ENCODE results near the gene MAP2K1. TPM values are rescaled to one million over a fixed set of nuclear protein-coding genes. Genes with fewer than 3 reads are reported as not detected.
A peak's percentile ranks its signal among the peaks of the same experiment; 100 is the strongest.

The MAP2K1 gene
- polyA plus RNA-seq, 1 experiment, result 18.4 TPM

GRCh38 chr15:66413579-66413978 is 26.9 kb downstream of the MAP2K1 start:
- H3K9me3 ChIP-seq (ENCODE audit: control insufficient read depth, insufficient read depth, low read length), result no peaks in the 10 kb centered on the region; the same call in 1 of the 2 replicates
- H3K27ac ChIP-seq (ENCODE audit: low read depth, low read length), result no peak overlapping the region
- no peak for DNase-seq (ENCODE audit: low read depth, low spot score)
- H3K4me3 ChIP-seq (ENCODE audit: low read depth, low read length), result no peak overlapping the region
- ChIA-PET POLR2A (no interaction called here), CTCF (interaction anchor here (0.6 kb wide), 1 partner anchor 85 kb away, joined by 3 read pairs; no protein-coding TSS in a partner anchor)
- no peak for TF ChIP-seq CTCF (IDR thresholded peaks at IDR 0.05; ENCODE audit: low read depth, low read length)
- no peaks in the 10 kb centered on the region for H3K27me3 ChIP-seq (ENCODE audit: control insufficient read depth, insufficient read depth, low read length)

GRCh38 chr15:66415360-66415759 is 28.6 kb downstream of the MAP2K1 start:
- DNase-seq (ENCODE audit: low read depth, low spot score), result no peak
- no peaks in the 10 kb centered on the region for H3K27me3 ChIP-seq (ENCODE audit: control insufficient read depth, insufficient read depth, low read length)
- no peaks in the 10 kb centered on the region; the same call in 1 of the 2 replicates for H3K9me3 ChIP-seq (ENCODE audit: control insufficient read depth, insufficient read depth, low read length)
- no peak for TF ChIP-seq CTCF (IDR thresholded peaks at IDR 0.05; ENCODE audit: low read depth, low read length)
- CTCF ChIA-PET, result interaction anchor here (0.5 to 2.2 kb wide), 3 partner anchors 29 to 628 kb away, joined by 3 to 9 read pairs (median 4); partner anchors contain the start of gene MAP2K1
- no peak overlapping the region for H3K27ac ChIP-seq (ENCODE audit: low read depth, low read length)
- H3K4me3 ChIP-seq (ENCODE audit: low read depth, low read length), result no peak overlapping the region
- POLR2A ChIA-PET, result no interaction called here

GRCh38 chr15:66417736-66418135 is 31.0 kb downstream of the MAP2K1 start:
- H3K27me3 ChIP-seq (ENCODE audit: control insufficient read depth, insufficient read depth, low read length), result no peaks in the 10 kb centered on the region
- ChIA-PET CTCF (no interaction called here), POLR2A (interaction anchor here (0.7 kb wide), 1 partner anchor 31 kb away, joined by 3 read pairs; the partner anchor contains the start of gene MAP2K1)
- H3K9me3 ChIP-seq (ENCODE audit: control insufficient read depth, insufficient read depth, low read length), result no peaks in the 10 kb centered on the region; the same call in 1 of the 2 replicates
- peak overlapping the region; percentile 31 for H3K4me3 ChIP-seq (ENCODE audit: low read depth, low read length)
- DNase-seq (ENCODE audit: low read depth, low spot score), result no peak
- no peak for TF ChIP-seq CTCF (IDR thresholded peaks at IDR 0.05; ENCODE audit: low read depth, low read length)
- H3K27ac ChIP-seq (ENCODE audit: low read depth, low read length), result no peak overlapping the region

- Histone ChIP-seq H3K27me3 (ENCODE audit: control insufficient read depth, insufficient read depth, low read length) (no peaks in the 10 kb centered on the region), H3K27ac (ENCODE audit: low read depth, low read length) (no peak overlapping the region), H3K9me3 (ENCODE audit: control insufficient read depth, insufficient read depth, low read length) (no peaks in the 10 kb centered on the region; the same call in 1 of the 2 replicates), H3K4me3 (ENCODE audit: low read depth, low read length) (no peak overlapping the region)
- CTCF ChIA-PET, result no interaction called here
- no peak for DNase-seq (ENCODE audit: low read depth, low spot score)
- no peak for TF ChIP-seq CTCF (IDR thresholded peaks at IDR 0.05; ENCODE audit: low read depth, low read length)
- POLR2A ChIA-PET, result no interaction called here
These were observed 32.8 kb downstream of the MAP2K1 start for GRCh38 chr15:66419471-66419870.

- no peak for TF ChIP-seq CTCF (IDR thresholded peaks at IDR 0.05; ENCODE audit: low read depth, low read length)
These were observed 35.6 kb downstream of the MAP2K1 start for GRCh38 chr15:66422347-66422746.

More at GRCh38 chr15:66422347-66422746, 35.6 kb downstream of the MAP2K1 start:
- Histone ChIP-seq H3K9me3 (ENCODE audit: control insufficient read depth, insufficient read depth, low read length) (no peaks in the 10 kb centered on the region), H3K27me3 (ENCODE audit: control insufficient read depth, insufficient read depth, low read length) (no peaks in the 10 kb centered on the region), H3K27ac (ENCODE audit: low read depth, low read length) (no peak overlapping the region), H3K4me3 (ENCODE audit: low read depth, low read length) (no peak overlapping the region)
- CTCF ChIA-PET, result no interaction called here
- POLR2A ChIA-PET, result no interaction called here
- DNase-seq (ENCODE audit: low read depth, low spot score), result no peak
